Stomach smooth muscle (tissue), 2 donors: ENCODE results near the gene FN1.
"Not testable (repeated sequence)": the region's sequence is repeated elsewhere in the genome, so short reads cannot be mapped to it uniquely, and the experiment has no call there.

Experiments used
- H3K27ac ChIP-seq: one replicate; pipeline ENCODE4 v1.7.0; 2013; ENCODE audit warnings: mild to moderate bottlenecking, low read length, inconsistent platforms
- H3K27me3 ChIP-seq, 2 donors: one replicate each; pipeline ENCODE4 v1.7.0; 2013; ENCODE audit warnings: low read length in 2 of 2; ENCODE audit not compliant: insufficient read depth in 2 of 2, control insufficient read depth in 1 of 2
- H3K36me3 ChIP-seq, 2 donors: one replicate each; pipeline ENCODE4 v1.7.0; 2013; ENCODE audit warnings: low read length in 2 of 2; ENCODE audit not compliant: control insufficient read depth in 2 of 2, insufficient read depth in 2 of 2
- H3K4me1 ChIP-seq: one replicate; pipeline ENCODE4 v1.7.0; 2013; ENCODE audit warnings: low read length; ENCODE audit not compliant: control insufficient read depth, insufficient read depth
- H3K4me3 ChIP-seq, 2 donors: one replicate each; pipeline ENCODE4 v1.7.0; 2013; ENCODE audit warnings: low read length in 2 of 2
- H3K9ac ChIP-seq, 2 donors: one replicate each; pipeline ENCODE4 v1.7.0; 2013; ENCODE audit warnings: low read length in 2 of 2, mild to moderate bottlenecking in 1 of 2
- H3K9me3 ChIP-seq, 2 donors: one replicate each; pipeline ENCODE4 v1.7.0; 2013; ENCODE audit warnings: low read length in 2 of 2; ENCODE audit not compliant: control insufficient read depth in 2 of 2
- donor health status: healthy.
- donor health status: Pancreatic carcinoma.

Gene FN1

GRCh38 chr2:215319500-215319899, 116.4 kb downstream of the FN1 start:
- Histone ChIP-seq H3K27me3 (no peaks in the 10 kb centered on the region), H3K36me3 (peaks cover 7 to 16% of the 10 kb centered on the region in 2 donors), H3K4me1 (no peaks in the 10 kb centered on the region), H3K4me3 (no peak overlapping the region), H3K9me3 (no peaks in the 10 kb centered on the region), H3K27ac (no peak overlapping the region), H3K9ac (no peak overlapping the region)

- H3K9me3 ChIP-seq, result no peaks in the 10 kb centered on the region
- H3K27ac ChIP-seq, result no peak overlapping the region
- peaks cover 4 to 14% of the 10 kb centered on the region in 2 donors for H3K36me3 ChIP-seq
Observed at GRCh38 chr2:215316336-215316735, 119.5 kb downstream of the FN1 start.

DNA sequence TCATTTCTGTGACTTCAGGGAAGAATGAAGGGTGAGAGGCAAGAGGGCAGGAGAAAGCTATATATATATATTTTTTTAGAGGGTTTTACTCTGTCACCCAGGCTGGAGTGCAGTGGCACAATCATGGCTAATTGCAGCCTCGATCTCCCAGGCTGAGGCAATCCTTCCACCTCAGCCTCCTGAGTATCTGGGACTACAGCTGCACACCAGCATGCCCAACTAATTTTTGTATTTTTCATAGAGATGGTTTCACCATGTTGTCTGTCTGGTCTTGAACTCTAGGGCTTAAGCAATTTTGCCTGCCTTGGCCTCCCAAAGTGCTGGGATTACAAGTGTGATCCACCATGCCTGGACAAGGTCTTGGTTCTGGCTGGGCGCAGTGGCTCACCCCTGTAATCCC, 120.6 kb downstream of the FN1 start:
- Histone ChIP-seq H3K9me3 (no peaks in the 10 kb centered on the region), H3K27ac (no peak overlapping the region), H3K9ac (no peak overlapping the region), H3K4me1 (peaks cover 7% of the 10 kb centered on the region), H3K4me3 (no peak overlapping the region), H3K27me3 (no peaks in the 10 kb centered on the region), H3K36me3 (peaks cover 0 to 8% of the 10 kb centered on the region in 2 donors)

More at GRCh38 chr2:215316336-215316735, 119.5 kb downstream of the FN1 start:
- H3K27me3 ChIP-seq, result no peaks in the 10 kb centered on the region
- H3K4me1 ChIP-seq, result peaks cover 7% of the 10 kb centered on the region
- H3K9ac ChIP-seq, result no peak overlapping the region
- no peak overlapping the region for H3K4me3 ChIP-seq

- no peak overlapping the region for H3K27ac ChIP-seq
- H3K27me3 ChIP-seq, result no peaks in the 10 kb centered on the region
- H3K4me1 ChIP-seq, result peaks cover 7% of the 10 kb centered on the region
- H3K36me3 ChIP-seq, result peaks cover 0 to 8% of the 10 kb centered on the region in 2 donors
- H3K9ac ChIP-seq, result no peak overlapping the region
- no peak overlapping the region for H3K4me3 ChIP-seq
- no peaks in the 10 kb centered on the region for H3K9me3 ChIP-seq
Observed at GRCh38 chr2:215314896-215315295, 121.0 kb downstream of the FN1 start.

- Histone ChIP-seq H3K4me1 (peaks cover 7% of the 10 kb centered on the region), H3K36me3 (no peaks in the 10 kb centered on the region), H3K9me3 (no peaks in the 10 kb centered on the region), H3K27me3 (no peaks in the 10 kb centered on the region), H3K27ac (no peak overlapping the region), H3K4me3 (no peak overlapping the region), H3K9ac (no peak overlapping the region)
Observed at GRCh38 chr2:215313255-215313613, 122.6 kb downstream of the FN1 start.

- Histone ChIP-seq H3K36me3 (no peaks in the 10 kb centered on the region), H3K4me1 (peaks cover 7% of the 10 kb centered on the region), H3K9ac (peak within 1 kb of the TSS; percentile 81 to 84), H3K27ac (peak within 1 kb of the TSS; percentile 62), H3K27me3 (no peaks in the 10 kb centered on the region), H3K9me3 (no peaks in the 10 kb centered on the region), H3K4me3 (peak within 1 kb of the TSS; percentile 84 to 88)
Observed at GRCh38 chr2:215311625-215312396, 124.1 kb downstream of the FN1 start, which contains the start of gene ATIC. ATIC (plus strand) TSS chr2:215312059; CDS start chr2:215312143, 84 bp downstream.

DNA sequence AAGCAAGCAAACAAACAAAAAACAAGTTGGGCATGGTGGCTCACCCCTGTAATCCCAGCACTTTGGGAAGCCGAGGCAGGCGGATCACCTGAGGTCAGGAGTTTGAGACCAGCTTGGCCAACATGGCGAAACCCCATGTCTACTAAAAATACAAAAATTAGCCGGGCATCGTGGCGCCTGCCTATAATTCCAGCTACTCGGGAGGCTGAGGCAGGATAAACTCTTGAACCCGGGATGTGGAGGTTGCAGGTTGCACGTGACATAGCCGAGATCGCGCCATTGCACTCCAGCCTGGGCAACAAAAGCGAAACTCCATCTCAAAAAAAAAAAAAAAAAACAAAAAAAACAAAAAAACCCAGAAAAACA, 124.6 kb downstream of the FN1 start:
- not testable (repeated sequence) for H3K36me3 ChIP-seq, H3K9me3 ChIP-seq, H3K27me3 ChIP-seq, H3K4me1 ChIP-seq
- H3K9ac ChIP-seq, result peak overlapping the region; percentile 72 to 84
- peak overlapping the region; percentile 62 for H3K27ac ChIP-seq
- H3K4me3 ChIP-seq, result peak overlapping the region; percentile 84 to 88
